HCEC 1CT (cell line): ENCODE data around the gene SSX7.
"Not testable (repeated sequence)": the region's sequence is repeated elsewhere in the genome, so short reads cannot be mapped to it uniquely, and the experiment has no call there.

Experiments used
- DNase-seq: peaks from one replicate; pipeline ENCODE4 v3.0.0-alpha.2; 2017

Gene SSX7, protein sequence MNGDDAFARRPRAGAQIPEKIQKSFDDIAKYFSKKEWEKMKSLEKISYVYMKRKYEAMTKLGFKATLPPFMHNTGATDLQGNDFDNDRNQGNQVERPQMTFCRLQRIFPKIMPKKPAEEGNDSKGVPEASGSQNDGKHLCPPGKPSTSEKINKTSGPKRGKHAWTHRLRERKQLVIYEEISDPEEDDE

DNA sequence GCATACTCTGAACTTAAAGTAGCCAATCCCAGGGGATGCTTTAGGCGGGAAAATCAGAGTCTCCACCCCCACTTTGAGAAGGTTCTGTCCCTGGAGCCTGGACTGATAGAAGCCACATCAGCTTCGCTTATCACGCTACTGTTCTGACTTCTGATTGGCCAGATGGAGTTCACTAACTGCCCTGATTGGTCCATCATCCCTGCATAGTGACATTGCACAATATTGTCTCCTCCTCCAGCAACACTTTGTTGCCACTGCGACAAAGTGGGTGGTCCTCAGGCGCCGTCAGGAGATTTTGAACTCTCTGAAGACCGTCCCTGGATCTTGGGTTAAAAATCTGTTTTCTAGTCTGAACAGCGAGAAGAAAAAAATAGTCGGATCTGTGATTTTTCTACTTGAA, at the start of gene SSX7:
TSS of gene SSX7 (minus strand) at position 101 of the 400 bp plus-strand sequence. CDS start 1,428 bp downstream, outside the sequence.
- DNase-seq, result not testable (repeated sequence)

DNA sequence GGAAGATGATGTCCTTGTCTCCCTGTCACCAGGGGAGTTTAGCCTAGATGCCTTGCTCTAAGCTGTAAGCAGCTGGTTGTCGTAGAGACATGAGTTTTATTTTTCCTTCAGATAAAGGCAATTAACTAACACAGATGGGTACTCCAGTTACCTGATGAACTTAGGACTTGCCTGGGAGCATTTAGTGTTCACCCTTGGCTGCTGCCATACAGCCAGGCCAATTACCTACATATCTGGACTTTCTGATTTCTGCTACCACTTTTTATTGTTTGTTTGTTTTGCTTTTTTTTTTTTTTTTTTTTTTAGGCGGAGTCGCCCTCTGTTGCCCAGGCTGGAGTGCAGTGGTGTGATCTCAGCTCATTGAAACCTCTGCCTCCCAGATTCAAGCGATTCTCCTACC, 37.3 kb upstream of the SSX7 start:
- not testable (repeated sequence) for DNase-seq

DNA sequence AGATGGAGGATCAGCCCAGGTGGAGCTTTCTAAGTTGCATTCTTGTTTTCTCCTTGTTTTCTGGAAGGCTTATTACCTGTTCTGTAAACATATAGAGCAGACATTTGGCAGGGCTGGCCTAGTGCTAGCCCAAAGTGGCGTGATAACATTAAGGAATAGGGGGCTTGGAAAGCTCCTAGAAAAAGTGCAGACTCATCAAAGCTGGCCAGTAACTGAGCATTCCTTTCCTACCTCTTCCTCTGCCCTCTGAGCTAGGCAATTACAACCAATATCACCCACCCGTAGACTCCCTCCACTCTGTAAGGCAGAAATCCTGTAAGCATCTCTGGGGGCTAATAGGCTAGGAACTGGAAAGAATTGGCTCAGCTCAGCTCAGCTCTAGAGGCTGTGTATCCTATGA, 7.5 kb upstream of the SSX7 start:
- not testable (repeated sequence) for DNase-seq

DNA sequence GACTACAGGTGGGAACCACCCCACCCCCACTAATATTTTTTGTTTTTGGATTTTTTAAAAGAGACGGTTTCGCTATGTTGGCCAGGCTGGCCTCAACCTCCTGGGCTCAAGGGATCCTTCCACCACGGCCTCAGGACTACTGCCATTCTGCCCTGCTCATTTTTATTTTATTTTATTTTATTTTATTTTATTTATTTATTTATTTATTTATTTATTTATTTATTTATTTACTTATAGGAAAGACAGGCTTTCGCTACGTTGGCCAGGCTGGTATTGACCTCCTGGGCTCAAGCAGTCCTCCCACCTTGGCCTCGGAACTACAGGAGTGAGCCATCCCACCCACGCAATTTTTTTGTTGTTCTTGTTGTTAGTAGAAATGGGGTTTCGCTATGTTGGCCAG, 775 bp upstream of the SSX7 start:
- DNase-seq, result not testable (repeated sequence)

DNA sequence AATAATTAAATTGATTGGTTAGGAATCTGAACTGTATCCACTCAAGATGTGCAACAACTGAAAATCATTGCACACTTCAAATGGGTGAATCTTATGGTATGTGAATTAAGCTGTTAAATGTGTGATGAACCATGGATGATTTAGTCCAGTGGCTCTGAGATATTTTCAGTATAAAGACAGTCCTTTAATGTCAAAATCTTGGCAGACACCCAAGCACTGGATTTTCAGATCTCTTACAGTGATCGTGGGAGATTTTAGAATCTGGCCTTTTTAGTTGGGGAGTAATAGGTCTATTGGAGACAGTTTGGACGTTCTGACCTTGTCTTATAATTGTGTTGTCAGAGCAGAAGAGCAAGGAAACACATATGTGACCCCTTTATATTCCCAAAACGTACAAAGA, 4.0 kb downstream of the SSX7 start:
- not testable (repeated sequence) for DNase-seq

DNA sequence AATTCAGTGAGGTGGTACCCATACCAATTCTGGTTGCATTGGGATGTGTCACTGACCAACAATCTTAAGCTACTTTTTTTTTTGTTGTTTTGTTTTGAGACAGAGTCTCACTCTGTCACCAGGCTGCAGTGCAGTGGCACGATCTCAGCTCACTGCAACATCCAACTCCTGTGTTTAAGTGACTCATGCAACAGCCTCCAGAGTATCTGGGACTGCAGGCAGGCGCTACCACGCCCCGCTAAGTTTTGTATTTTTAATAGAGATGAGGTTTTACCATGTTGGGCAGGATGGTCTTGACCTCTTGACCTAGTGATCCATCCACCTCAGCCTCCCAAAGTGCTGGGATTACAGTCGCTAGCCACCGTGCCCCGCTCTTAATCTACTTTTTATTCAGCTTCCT, 5.7 kb downstream of the SSX7 start:
- not testable (repeated sequence) for DNase-seq

DNA sequence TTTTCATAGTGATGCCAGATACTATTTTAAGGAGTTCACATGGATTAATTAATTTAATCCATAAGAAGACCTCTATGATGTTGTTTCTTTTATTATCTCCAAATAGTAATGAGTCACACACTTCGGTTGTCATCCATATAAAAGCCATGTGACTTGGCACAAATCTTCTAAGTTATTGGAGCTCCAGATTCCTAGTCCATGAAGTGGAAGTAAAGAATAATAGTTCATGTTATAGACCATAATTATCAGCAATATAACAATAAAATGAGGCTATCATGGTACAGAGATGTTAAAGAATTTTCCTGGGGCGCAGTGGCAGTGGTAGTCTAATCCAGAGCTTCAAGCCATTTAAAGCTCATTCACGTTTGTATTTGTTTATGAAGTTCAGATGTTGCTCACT, 26.2 kb downstream of the SSX7 start:
- not testable (repeated sequence) for DNase-seq

DNA sequence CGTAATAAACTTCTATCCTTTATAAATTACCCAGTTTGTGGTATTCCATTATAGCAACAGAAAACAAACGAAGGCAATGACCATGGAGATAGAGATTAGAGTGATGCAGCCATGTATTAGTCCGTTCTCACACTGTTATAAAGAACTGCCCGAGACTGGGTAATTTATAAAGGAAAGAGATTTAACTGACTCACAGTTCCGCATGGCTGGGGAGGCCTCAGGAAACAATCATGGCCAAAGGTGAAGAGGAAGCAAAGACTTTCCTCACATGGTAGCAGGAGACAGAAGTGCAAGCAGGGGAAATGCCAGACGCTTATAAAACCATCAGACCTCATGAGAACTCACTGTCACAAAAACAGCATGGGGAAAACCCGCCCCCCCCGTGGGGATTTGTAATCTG, 34.0 kb downstream of the SSX7 start:
- not testable (repeated sequence) for DNase-seq

DNA sequence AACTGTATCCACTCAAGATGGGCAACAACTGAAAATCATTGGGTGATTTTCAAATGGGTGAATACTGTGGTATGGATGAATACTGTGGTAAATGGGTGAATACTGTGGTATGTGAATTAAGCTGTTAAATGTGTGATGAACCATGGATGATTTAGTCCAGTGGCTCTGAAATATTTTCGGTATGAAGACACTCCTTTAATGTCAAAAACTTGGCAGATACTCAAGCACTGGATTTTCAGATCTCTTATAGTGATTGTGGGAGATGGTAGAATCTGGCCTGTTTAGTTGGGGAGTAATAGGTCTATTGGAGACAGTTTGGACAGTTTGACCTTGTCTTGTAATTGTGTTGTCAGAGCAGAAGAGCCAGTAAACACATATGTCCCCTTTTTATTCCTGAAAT, 45.7 kb downstream of the SSX7 start:
- no peak for DNase-seq

DNA sequence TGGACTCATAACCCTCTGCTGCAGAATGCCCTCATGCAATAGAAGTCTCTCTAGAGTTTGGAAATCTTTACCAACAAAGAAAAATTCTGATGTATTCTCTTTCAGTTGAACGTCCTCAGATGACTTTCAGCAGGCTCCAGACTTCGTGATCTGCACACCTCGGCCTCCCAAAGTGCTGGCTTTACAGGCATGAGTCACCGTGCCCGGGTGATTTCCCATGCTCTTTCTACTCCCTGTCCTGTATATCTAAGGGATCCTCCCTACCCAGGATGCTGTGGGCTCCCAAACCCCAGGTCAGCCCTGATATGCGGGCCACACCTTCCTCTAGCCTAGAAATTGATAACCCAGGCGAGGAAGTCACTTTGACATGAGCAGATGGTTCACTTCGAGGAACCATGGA, 51.5 kb downstream of the SSX7 start:
- not testable (repeated sequence) for DNase-seq

DNA sequence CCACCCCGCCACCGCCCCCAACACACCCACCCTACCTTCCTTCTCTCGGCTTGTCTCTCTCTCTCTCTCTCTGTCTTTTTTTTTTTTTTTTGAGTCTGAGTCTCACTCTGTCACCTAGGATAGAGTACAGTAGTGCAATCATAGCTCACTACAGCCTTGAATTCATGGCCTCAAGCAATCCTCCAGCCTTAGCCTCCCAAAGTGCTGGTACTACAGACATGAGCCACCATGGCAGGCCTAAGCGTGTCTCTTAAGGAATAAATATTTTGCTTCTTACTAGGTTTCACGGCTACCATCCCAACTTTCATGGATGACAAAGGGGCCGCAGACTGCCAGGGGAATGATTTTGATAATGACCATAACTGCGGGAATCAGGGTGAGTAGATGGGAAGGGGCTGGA, 55.8 kb downstream of the SSX7 start:
- no peak for DNase-seq

DNA sequence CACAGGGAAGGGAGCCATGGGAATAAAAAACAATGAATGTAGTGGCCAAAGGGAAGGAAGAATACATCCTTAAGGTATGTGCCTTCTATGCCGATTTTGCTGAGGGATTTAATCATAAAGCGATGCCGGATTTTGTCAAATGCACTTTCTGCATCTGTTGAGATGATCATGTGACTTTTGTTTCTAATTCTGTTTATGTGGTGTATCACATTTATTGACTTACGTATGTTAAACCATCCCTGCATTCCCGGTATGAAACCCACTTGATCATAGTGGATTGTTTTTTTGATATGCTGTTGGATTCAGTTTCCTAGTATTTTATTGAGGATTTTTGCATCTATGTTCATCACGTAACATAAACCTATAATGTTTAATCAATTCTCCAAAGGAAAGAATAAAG, 60.0 kb downstream of the SSX7 start:
- DNase-seq, result no peak
